GM18861 (cell line): ENCODE measurements around the gene AKR1C3.
"Not testable (repeated sequence)": the region's sequence is repeated elsewhere in the genome, so short reads cannot be mapped to it uniquely, and the experiment has no call there.

Source experiments
- ATAC-seq: cut with Tn5 transposase; IDR thresholded peaks from one replicate; pipeline ENCODE4 v1.9.1; 2021; ENCODE audit not compliant: unreplicated experiment

AKR1C3 gene

GRCh38 chr10:5135581-5135980 lies 41.4 kb downstream of the AKR1C3 start:
- no peak for ATAC-seq

- no peak for ATAC-seq
These were observed 42.4 kb downstream of the AKR1C3 start for GRCh38 chr10:5136468-5137087.

- not testable (repeated sequence) for ATAC-seq
These were observed 43.5 kb downstream of the AKR1C3 start for GRCh38 chr10:5137699-5138098.

- ATAC-seq, result no peak
These were observed 48.0 kb downstream of the AKR1C3 start for GRCh38 chr10:5142199-5142598.

- no peak for ATAC-seq
These were observed 48.9 kb downstream of the AKR1C3 start for GRCh38 chr10:5143137-5143536.

- ATAC-seq, result no peak
These were observed 52.7 kb downstream of the AKR1C3 start for GRCh38 chr10:5146920-5147254.

GRCh38 chr10:5147255-5147980 lies 53.2 kb downstream of the AKR1C3 start:
- ATAC-seq, result no peak

GRCh38 chr10:5147981-5148677 lies 53.9 kb downstream of the AKR1C3 start:
- ATAC-seq, result no peak

- no peak for ATAC-seq
These were observed 54.4 kb downstream of the AKR1C3 start for GRCh38 chr10:5148678-5149032.

GRCh38 chr10:5151076-5151475 lies 56.9 kb downstream of the AKR1C3 start:
- no peak for ATAC-seq

- no peak for ATAC-seq
These were observed 61.7 kb downstream of the AKR1C3 start for GRCh38 chr10:5155951-5156350.
